ENCODE measurements around the gene ARRB1.
"Not testable (repeated sequence)": the region's sequence is repeated elsewhere in the genome, so short reads cannot be mapped to it uniquely, and the experiment has no call there.

The ARRB1 gene

DNA sequence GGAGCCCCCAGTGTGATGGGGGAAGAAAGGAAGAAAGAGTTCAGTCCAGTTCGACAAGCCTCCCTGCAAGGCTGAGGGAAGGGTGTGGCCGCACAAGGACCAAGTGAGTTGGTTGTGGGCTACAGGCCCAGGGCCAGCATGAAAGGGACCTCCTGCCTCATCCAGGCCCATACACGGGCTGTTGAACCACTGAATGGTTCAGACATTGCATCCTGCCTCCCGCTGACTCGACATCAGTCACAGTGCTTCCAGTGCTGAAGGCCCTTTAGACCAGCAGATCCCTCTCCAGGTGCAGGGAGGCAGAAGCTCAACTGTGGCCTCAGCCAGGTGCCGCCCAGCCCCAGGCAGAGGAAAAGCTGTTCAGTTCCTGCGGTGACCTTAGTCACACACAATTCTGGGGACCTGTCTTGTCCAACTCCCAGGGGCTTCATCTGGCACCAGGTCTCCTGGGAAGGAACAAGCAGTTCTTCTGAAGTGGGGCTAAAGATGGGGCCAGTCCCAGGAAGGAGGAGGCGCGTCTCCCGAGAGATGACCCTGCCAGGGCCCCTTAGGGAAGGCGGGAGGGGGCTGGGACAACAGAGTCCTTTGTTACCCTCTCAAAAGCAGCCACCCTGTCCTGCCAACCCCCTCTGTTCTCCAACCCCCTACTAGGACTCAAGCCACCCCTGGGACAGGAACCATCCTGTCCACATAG, 6.6 kb downstream of the ARRB1 start:
- in situ Hi-C loops (cut with MboI; ENCODE audit: low sequenced_read_pairs): no loop called here

DNA sequence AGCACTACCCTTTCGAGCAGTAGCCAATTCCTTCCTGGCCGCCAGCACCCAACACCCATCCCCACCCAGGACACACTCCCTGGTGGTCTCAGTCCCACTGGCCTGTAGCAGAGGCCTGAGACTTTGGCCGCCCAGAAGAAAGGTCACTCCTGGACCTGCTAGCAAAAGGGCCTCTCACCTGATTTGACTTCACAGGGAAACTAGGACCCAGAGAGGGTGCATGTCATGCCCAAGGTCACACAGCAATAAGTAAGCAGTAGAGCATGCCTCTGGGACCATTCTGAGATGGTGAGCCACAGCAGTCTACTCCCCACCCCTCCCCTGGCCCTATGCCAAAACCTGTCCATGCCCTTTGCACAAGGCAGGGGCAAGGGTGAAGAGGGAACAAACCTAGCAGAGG, 7.3 kb downstream of the ARRB1 start:
- in situ Hi-C loops (cut with MboI; ENCODE audit: low sequenced_read_pairs): no loop called here

DNA sequence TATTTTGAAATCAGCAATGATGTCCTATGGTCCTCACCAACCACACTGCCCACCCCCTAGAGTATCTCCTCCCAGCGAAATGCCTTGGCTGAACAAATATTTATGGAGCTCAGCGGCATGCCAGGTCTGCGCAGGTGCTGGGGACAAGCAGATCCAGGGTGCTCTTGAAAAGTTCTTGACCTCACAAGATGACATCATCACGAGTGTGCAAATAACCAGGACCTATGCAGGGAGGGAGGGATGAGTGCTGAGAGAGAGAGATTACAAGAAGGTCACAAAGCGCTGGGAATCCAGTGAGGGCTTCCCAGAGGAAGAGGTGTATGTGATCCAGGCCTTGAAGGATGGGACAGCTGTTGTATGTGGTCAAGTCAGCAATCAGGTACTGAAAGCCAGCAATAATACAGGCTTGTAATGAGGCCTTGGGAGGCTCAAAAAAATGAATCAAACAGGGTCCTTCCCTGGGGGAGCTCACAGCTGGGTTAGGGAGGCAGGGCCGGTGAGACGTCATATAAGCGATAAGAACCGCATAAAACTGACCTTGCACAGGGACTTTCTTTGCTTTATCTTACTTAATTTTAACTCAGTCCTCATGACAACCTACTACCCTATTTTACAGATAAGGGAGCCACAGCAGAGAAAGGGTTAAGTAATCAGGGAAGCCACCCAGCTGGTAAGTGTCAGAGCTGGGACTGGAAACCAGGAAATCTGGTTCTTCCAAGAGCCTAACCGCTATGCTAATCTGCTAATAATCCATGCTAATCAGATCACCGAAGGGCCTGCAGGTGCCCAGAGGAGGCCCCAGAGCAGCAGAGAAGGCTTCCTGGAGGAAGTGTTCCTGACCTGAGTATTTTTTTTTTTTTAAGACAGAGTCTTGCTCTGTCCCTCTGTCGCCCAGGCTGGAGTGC, 8.2 kb downstream of the ARRB1 start:
- in situ Hi-C loops (cut with MboI; ENCODE audit: low sequenced_read_pairs): no loop called here

DNA sequence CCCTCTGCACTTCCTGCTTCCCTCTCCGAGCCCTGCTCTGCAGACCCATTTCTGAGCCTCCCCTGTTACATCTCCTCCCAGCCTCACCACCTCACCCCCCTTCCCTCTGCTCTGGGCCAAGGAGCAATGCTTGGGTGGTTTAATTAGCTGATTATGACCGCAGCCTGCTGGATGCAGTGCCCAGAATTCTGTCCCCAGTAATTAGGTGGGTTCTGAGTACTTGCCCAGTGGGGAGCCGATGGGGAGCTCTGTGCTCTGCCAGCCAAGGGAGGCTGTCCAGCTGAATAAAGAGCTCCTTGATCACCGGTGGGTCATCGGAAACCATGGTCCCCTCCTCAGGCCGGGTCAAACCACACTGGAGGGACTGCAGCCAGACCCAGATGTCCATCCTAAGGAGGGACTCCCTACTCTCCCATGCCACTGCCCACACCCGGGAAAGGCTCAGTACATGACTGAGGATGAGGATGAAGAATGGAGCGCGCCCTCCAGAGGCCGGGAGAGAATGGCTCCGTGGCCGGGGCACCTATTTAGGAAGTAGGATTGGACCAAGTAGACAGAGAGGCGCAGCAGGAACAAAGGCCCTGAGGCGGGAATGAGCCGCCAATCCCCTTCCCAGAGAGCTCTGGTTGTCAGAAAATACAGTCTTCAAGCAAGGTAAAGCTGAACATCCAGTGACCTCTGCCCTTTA, 9.1 kb downstream of the ARRB1 start:
- in situ Hi-C loops (cut with MboI; ENCODE audit: low sequenced_read_pairs): no loop called here

GRCh38 chr11:75341612-75342011, 9.8 kb downstream of the ARRB1 start:
- in situ Hi-C loops (cut with MboI; ENCODE audit: low sequenced_read_pairs): no loop called here

- in situ Hi-C loops (cut with MboI; ENCODE audit: low sequenced_read_pairs): no loop called here
These were observed 11.6 kb downstream of the ARRB1 start for GRCh38 chr11:75339685-75340409.

GRCh38 chr11:75338516-75339208, 12.8 kb downstream of the ARRB1 start:
- in situ Hi-C loops (cut with MboI; ENCODE audit: low sequenced_read_pairs): no loop called here

GRCh38 chr11:75337195-75337654, 14.2 kb downstream of the ARRB1 start:
- in situ Hi-C loops (cut with MboI; ENCODE audit: low sequenced_read_pairs): no loop called here

GRCh38 chr11:75334976-75335375, 16.5 kb downstream of the ARRB1 start:
- in situ Hi-C loops (cut with MboI; ENCODE audit: low sequenced_read_pairs): no loop called here

GRCh38 chr11:75334402-75334891, 17.0 kb downstream of the ARRB1 start:
- in situ Hi-C loops (cut with MboI; ENCODE audit: low sequenced_read_pairs): no loop called here

- in situ Hi-C loops (cut with MboI; ENCODE audit: low sequenced_read_pairs): no loop called here
These were observed 17.7 kb downstream of the ARRB1 start for GRCh38 chr11:75333807-75334140.

DNA sequence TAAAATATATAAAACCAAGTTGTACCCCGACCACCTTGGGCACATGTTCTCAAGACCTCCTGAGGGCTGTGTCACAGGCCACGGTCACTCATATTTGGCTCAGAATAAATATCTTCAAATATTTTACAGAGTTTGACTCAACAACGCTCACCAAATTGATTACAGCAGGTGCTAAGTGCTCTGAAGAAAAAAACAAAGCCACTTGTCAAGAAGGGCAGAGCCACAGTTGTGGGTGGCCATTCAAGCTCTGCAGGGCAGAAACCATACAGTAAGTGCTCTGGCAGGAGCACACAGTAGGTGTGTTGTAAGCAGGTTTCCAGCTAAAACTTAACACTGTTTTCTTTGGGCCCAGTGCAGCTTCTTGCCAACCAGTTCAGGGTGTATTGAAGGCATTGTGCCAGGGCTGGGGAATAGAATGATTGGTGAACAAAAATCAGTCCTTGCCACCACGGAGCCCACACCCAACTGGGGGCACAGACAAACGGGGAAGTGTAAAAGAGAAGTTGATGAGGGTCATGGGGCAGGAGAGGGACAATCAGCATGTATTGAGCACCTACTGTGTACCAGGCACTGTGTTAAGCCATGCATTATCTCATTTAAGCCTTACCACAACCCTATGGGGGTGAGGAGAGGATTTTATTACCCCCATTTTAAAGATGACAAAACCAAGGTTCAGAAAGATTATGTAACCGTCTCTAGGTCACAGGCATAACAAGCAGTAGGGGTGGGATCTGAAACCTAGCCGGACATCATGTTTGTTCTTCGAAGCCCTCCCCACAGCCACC, 18.2 kb downstream of the ARRB1 start:
- in situ Hi-C loops (cut with MboI; ENCODE audit: low sequenced_read_pairs): no loop called here

DNA sequence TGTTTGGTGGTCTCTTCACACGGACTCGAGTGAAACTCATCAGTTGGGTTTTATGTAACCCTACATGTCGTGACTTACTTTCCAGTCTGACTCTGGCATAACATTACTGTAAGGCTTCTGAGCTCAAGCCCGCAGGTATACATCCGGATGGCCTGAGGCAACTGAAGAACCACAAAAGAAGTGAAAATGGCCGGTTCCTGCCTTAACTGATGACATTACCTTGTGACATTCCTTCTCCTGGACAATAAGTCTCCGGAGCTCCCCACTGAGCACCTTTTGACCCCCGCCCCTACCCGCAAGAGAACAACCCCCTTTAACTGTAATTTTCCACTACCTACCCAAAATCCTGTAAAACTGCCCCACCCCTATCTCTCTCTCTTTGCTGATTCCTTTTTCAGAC, 19.7 kb downstream of the ARRB1 start:
- in situ Hi-C loops (cut with MboI; ENCODE audit: low sequenced_read_pairs): not testable (repeated sequence)

DNA sequence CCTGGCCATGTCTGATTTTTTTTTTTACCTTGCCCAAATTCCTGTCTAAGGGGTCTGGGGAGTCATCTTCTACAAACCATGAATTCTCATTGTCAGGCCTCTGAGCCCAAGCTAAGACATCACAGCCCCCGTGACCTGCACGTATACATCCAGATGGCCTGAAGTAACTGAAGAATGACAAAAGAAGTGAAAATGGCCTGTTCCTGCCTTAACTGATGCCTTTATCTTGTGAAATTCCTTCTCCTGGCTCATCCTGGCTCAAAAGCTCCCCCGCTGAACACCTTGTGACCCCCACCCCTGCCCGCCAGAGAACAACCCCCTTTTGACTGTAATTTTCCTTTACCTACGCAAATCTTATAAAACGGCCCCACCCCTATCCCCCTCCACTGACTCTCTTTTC, 20.2 kb downstream of the ARRB1 start:
- in situ Hi-C loops (cut with MboI; ENCODE audit: low sequenced_read_pairs): not testable (repeated sequence)

DNA sequence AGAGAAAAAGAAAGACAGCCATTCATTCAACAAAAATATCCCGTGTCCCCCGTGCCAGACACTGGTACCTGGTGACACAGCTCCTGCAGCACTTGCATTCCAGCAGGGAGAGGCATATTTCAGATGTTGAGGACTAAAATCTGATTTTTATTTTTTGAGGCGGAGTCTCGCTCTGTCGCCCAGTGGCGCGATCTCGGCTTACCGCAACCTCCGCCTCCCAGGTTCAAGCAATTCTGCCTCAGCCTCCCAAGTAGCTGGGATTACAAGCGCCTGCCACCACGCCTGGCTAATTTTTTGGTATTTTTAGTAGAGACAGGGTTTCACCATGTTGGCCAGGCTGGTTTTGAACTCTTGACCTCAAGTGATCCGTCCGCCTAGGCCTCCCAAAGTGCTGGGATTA, 20.6 kb downstream of the ARRB1 start:
- in situ Hi-C loops (cut with MboI; ENCODE audit: low sequenced_read_pairs): not testable (repeated sequence)

DNA sequence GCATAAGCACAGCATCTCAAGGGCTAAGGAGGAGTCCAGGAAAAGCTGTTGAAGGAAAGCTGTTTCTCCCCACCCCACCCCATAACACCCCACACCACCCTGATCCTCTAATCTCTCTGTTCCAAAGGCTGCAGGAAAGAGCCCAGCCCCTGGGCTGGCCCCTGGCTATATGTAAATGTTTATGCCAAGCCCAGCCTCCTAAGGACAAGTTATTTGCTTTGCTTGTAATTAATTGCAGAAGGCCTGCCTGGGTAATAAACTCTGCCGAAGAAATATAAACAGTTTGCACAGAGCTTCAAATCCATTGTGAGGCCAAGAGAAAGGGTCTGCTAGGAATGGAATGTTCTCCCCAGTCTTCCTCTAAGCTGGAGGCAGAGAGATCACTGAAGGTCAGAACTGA, 21.2 kb downstream of the ARRB1 start:
- in situ Hi-C loops (cut with MboI; ENCODE audit: low sequenced_read_pairs): no loop called here

DNA sequence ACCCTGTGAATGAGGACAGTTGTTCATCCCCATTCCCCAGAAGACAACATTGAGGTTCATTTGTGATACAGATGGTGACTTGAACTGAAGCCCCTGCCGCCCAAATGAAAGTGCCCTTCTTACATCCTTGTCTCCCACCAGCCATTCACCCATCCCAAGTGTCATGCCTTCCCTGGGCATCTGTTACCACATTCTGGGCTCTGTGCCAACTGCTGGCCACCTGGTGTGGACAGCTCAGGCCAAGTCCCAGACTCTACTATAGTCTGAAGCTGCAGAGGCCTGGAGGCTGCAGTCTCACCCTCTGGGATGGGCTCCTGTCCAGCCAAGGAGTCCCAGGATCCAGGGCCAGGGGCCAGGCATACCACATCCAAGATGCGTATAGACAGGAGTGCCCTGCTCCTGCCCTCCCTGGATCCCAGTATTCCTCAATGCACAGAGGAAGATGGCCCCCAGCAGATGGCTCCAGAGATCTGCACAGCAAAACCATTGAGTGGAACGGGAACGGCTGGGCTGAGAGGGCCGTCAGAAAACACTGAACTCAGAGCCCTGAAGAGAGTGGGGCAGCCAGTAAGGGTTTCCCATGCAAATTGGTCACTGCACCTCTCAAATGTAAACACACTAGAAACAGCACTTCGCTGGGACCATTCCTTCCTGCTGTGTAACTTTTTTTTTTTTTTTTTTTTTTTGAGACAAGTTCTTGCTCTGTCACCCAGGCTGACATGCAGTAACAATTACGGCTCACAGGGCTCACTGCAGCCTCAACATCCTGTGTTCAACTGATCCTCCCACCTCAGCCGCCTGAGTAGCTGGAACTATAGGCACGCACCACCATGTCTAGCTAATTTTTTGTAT, 22.8 kb downstream of the ARRB1 start:
- in situ Hi-C loops (cut with MboI; ENCODE audit: low sequenced_read_pairs): loop anchor here (5.0 kb wide), 1 partner anchor 54 kb away; no protein-coding TSS in a partner anchor

DNA sequence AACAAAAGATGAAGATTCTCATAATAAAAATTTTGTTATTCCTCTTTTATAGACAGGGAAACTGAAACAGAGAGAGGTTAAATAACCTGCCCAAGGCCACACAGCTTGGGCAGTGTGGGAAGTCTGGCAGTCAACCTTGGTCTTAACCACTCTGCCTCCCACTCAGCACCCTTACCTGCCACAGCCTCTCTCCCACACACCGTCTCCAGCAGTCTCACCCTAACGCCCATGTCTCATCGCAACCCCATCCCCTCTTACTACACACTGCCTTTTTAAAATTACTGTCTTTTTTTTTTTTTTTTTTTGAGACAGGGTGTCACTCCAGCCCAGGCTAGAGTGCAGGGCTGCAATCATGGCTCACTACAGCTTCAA, 25.0 kb downstream of the ARRB1 start:
- in situ Hi-C loops (cut with MboI; ENCODE audit: low sequenced_read_pairs): loop anchor here (5.0 kb wide), 1 partner anchor 56 kb away; no protein-coding TSS in a partner anchor
